Testis (tissue), 3 donors: ENCODE measurements around the gene SPRY4. TPM values are rescaled to one million over a fixed set of nuclear protein-coding genes. Genes with fewer than 3 reads are reported as not detected.

Experiments
- DNase-seq: peaks from one replicate; pipeline ENCODE4 v3.0.0-alpha.2; 2019
- H3K27ac ChIP-seq, 2 donors: fragments of 200-600 bp; sonication (generic); one replicate each; pipeline ENCODE4 v1.5.1; 2019
- H3K27me3 ChIP-seq: fragments of 200-600 bp; sonication (generic); one replicate; pipeline ENCODE4 v1.5.1; 2019
- H3K36me3 ChIP-seq: fragments of 200-600 bp; sonication (generic); one replicate; pipeline ENCODE4 v1.5.1; 2017; ENCODE audit warnings: low read depth; ENCODE audit errors: missing control alignments
- H3K4me1 ChIP-seq: fragments of 200-600 bp; sonication (generic); one replicate; pipeline ENCODE4 v1.5.1; 2019
- H3K4me3 ChIP-seq, 2 donors: fragments of 200-600 bp; sonication (generic); one replicate each; pipeline ENCODE4 v1.5.1; 2017 to 2019
- H3K9me3 ChIP-seq: fragments of 200-600 bp; sonication (generic); one replicate; pipeline ENCODE4 v1.5.1; 2017
- POLR2A ChIP-seq: fragments of 450-650 bp; IDR thresholded peaks from one replicate; pipeline ENCODE4 v1.6.1; 2017; ENCODE audit warnings: antibody characterized with exemption, mild to moderate bottlenecking, moderate library complexity
- WGBS, 2 donors: methylation state at CpG; one replicate each; pipeline ENCODE4 v1.1.5; 2018; 5-methylcytosine and 5-hydroxymethylcytosine counted together
- intact Hi-C: fragments of 100-400 bp; cut with DNase I; formaldehyde crosslinking; loops from one replicate; pipeline ENCODE4 v1.15.1; 2023; ENCODE audit warnings: low total_unique reads
- polyA plus RNA-seq: library from polyadenylated mRNA; stranded (reverse); fragments of 350-450 nt; fragmentation: Illumina TruSeq; extraction: RNeasy Lipid Tissue Mini Kit (QIAGEN cat#74804); gene quantifications from one replicate; pipeline ENCODE4 v1.2.3, GENCODE V29; 2014; ENCODE audit warnings: low read depth, low replicate concordance; ENCODE audit not compliant: insufficient read depth
- total RNA-seq, 2 donors: library from RNA; depleted of rRNA; stranded (reverse); fragments of >200 nt; gene quantifications; one replicate each; pipeline ENCODE4 v1.2.3, GENCODE V29; 2016
- TF ChIP-seq, protein P1 (sequence below), 3 experiments: fragments of 450-650 bp in 2 of 3; fragments of 200-600 bp in 1 of 3; sonication (generic) in 1 of 3; IDR thresholded peaks; one replicate each; pipeline ENCODE4 v1.5.1; 2016 to 2019; ENCODE audit warnings: antibody characterized with exemption in 3 of 3, mild to moderate bottlenecking in 2 of 3, moderate library complexity in 1 of 3

Gene SPRY4
- total and polyA plus RNA-seq, 3 donors from 2014 or later, result 3.8 to 7.2 (median 5.3) TPM

GRCh38 chr5:142313275-142313674, 11.5 kb downstream of the SPRY4 start:
- H3K27me3 ChIP-seq, result no peaks in the 10 kb centered on the region
- H3K36me3 ChIP-seq, result no peaks in the 10 kb centered on the region
- no peaks in the 10 kb centered on the region for H3K9me3 ChIP-seq
- TF ChIP-seq POLR2A, result no peak
- DNase-seq, result no peak
- no peak overlapping the region for H3K27ac ChIP-seq
- no peak overlapping the region for H3K4me3 ChIP-seq
- intact Hi-C loops, result no loop called here
- 71 to 89% methylated on average over 10 of the region's 10 CpGs for WGBS, 2 donors
- H3K4me1 ChIP-seq, result no peaks in the 10 kb centered on the region

GRCh38 chr5:142312399-142312798, 12.4 kb downstream of the SPRY4 start:
- no peaks in the 10 kb centered on the region for H3K36me3 ChIP-seq
- H3K27me3 ChIP-seq, result no peaks in the 10 kb centered on the region
- no peak overlapping the region for H3K4me3 ChIP-seq
- WGBS, 2 donors, result 85 to 88% methylated on average over 5 of the region's 5 CpGs
- no peaks in the 10 kb centered on the region for H3K4me1 ChIP-seq
- intact Hi-C loops, result no loop called here
- DNase-seq, result no peak
- TF ChIP-seq, protein P1, sequence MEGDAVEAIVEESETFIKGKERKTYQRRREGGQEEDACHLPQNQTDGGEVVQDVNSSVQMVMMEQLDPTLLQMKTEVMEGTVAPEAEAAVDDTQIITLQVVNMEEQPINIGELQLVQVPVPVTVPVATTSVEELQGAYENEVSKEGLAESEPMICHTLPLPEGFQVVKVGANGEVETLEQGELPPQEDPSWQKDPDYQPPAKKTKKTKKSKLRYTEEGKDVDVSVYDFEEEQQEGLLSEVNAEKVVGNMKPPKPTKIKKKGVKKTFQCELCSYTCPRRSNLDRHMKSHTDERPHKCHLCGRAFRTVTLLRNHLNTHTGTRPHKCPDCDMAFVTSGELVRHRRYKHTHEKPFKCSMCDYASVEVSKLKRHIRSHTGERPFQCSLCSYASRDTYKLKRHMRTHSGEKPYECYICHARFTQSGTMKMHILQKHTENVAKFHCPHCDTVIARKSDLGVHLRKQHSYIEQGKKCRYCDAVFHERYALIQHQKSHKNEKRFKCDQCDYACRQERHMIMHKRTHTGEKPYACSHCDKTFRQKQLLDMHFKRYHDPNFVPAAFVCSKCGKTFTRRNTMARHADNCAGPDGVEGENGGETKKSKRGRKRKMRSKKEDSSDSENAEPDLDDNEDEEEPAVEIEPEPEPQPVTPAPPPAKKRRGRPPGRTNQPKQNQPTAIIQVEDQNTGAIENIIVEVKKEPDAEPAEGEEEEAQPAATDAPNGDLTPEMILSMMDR (IDR thresholded peaks at IDR 0.05), result no peak
- no peak for TF ChIP-seq POLR2A
- H3K9me3 ChIP-seq, result no peaks in the 10 kb centered on the region
- no peak overlapping the region for H3K27ac ChIP-seq

GRCh38 chr5:142311725-142312124, 13.1 kb downstream of the SPRY4 start:
- no peaks in the 10 kb centered on the region for H3K9me3 ChIP-seq
- H3K27ac ChIP-seq, result no peak overlapping the region
- no peaks in the 10 kb centered on the region for H3K36me3 ChIP-seq
- H3K4me3 ChIP-seq, result no peak overlapping the region
- 74 to 95% methylated on average over 5 to 7 of the region's 7 CpGs for WGBS, 2 donors
- no peak for DNase-seq
- H3K4me1 ChIP-seq, result no peaks in the 10 kb centered on the region
- no peak for TF ChIP-seq POLR2A
- TF ChIP-seq, protein P1 (IDR thresholded peaks at IDR 0.05), result no peak
- no peaks in the 10 kb centered on the region for H3K27me3 ChIP-seq
- intact Hi-C loops, result no loop called here

- H3K4me1 ChIP-seq, result no peaks in the 10 kb centered on the region
- TF ChIP-seq POLR2A, result no peak
- TF ChIP-seq, protein P1 (IDR thresholded peaks at IDR 0.05), result no peak
- intact Hi-C loops, result no loop called here
- no peaks in the 10 kb centered on the region for H3K27me3 ChIP-seq
- H3K4me3 ChIP-seq, result no peak overlapping the region
- no peak overlapping the region for H3K27ac ChIP-seq
- no peak for DNase-seq
- WGBS, 2 donors, result 90 to 93% methylated on average over 8 to 9 of the region's 9 CpGs
- no peaks in the 10 kb centered on the region for H3K9me3 ChIP-seq
- H3K36me3 ChIP-seq, result no peaks in the 10 kb centered on the region
These were observed 14.0 kb downstream of the SPRY4 start for GRCh38 chr5:142310803-142311202.

DNA sequence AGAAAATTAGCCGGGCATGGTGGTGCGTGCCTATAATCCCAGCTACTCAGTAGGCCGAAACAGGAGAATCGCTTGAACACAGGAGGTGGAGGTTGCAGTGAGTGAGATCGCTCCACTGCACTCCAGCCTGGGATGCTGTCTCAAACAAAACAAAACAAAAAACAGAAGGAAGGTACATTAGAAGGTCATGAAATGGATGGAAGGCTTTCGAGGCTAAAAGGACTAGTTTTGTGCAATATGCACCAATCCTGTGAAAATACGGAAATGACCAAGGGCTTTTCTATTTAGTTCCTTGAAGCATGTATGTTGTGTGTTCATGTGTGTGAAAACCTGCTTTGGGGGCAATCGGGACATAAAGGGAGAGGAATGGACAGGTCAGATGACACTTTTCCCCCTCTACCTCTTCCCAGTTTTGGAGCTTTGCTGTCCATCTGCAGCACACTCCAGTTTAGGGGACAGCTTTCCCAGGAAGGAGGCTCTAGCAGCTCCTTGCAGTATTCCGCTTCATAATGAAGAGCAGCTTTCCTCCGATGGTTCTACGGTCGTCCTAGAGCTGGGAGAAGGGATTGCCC, 15.0 kb downstream of the SPRY4 start:
- H3K4me1 ChIP-seq, result no peaks in the 10 kb centered on the region
- H3K27ac ChIP-seq, result no peak overlapping the region
- intact Hi-C loops, result no loop called here
- WGBS, 2 donors, result 84 to 86% methylated on average over 12 of the region's 12 CpGs
- DNase-seq, result no peak
- H3K27me3 ChIP-seq, result no peaks in the 10 kb centered on the region
- H3K4me3 ChIP-seq, result no peak overlapping the region
- TF ChIP-seq POLR2A, result no peak
- TF ChIP-seq, protein P1 (IDR thresholded peaks at IDR 0.05), result no peak
- H3K36me3 ChIP-seq, result no peaks in the 10 kb centered on the region
- no peaks in the 10 kb centered on the region for H3K9me3 ChIP-seq
